Breast epithelium (tissue), 4 donors: ENCODE results near the gene ALDH16A1. TPM values are rescaled to one million over a fixed set of nuclear protein-coding genes. Genes with fewer than 3 reads are reported as not detected.

ENCODE experiments used
- DNase-seq, 2 donors: peaks; one replicate each; pipeline ENCODE4 v3.0.0-alpha.2; 2019; ENCODE audit warnings: low spot score in 2 of 2
- H3K27ac ChIP-seq, 2 donors: fragments of 200-600 bp; sonication (generic) in 1 of 2; one replicate each; pipeline ENCODE4 v1.5.1; 2016 to 2019; ENCODE audit warnings: mild to moderate bottlenecking in 1 of 2
- H3K27me3 ChIP-seq, 2 donors: fragments of 200-600 bp; sonication (generic) in 1 of 2; one replicate each; pipeline versions ENCODE4 v1.5.1 to v1.6.0; 2017 to 2019; ENCODE audit warnings: control low read depth in 1 of 2, mild to moderate bottlenecking in 1 of 2
- H3K36me3 ChIP-seq: fragments of 200-600 bp; one replicate; pipeline ENCODE4 v1.5.1; 2019
- H3K4me1 ChIP-seq, 2 donors: fragments of 200-600 bp; sonication (generic); one replicate each; pipeline ENCODE4 v1.5.1; 2016 to 2019; ENCODE audit warnings: control low read depth in 1 of 2
- H3K4me3 ChIP-seq, 3 donors: fragments of 200-600 bp; sonication (generic); 1 replicate in 2 of 3; 2 replicates in 1 of 3; pipeline ENCODE4 v1.5.1; 2016 to 2019; ENCODE audit warnings: mild to moderate bottlenecking in 3 of 3, moderate library complexity in 2 of 3
- H3K9me3 ChIP-seq, 2 donors: fragments of 200-600 bp; sonication (generic) in 1 of 2; one replicate each; pipeline ENCODE4 v1.5.1; 2016 to 2019; ENCODE audit warnings: control low read depth in 1 of 2
- CTCF ChIP-seq, 3 donors: fragments of 450-650 bp; IDR thresholded peaks; one replicate each; pipeline ENCODE4 v1.5.1; 2016 to 2017; ENCODE audit warnings: antibody characterized with exemption in 3 of 3, mild to moderate bottlenecking in 3 of 3, moderate library complexity in 3 of 3
- POLR2A ChIP-seq: fragments of 450-650 bp; IDR thresholded peaks from one replicate; pipeline ENCODE4 v1.6.1; 2016; ENCODE audit warnings: antibody characterized with exemption, mild to moderate bottlenecking, moderate library complexity
- POLR2AphosphoS5 ChIP-seq, 3 donors: sonication (generic); formaldehyde crosslinking; IDR thresholded peaks; one replicate each; pipeline ENCODE4 v1.6.1; 2017; ENCODE audit warnings: antibody characterized with exemption in 3 of 3
- intact Hi-C: fragments of 100-400 bp; cut with DNase I; formaldehyde crosslinking; loops from one replicate; pipeline ENCODE4 v1.15.1; 2023; ENCODE audit warnings: low total_unique reads
- total RNA-seq, 3 donors: library from RNA; depleted of rRNA; stranded (reverse); fragments of >200 nt; gene quantifications; one replicate each; pipeline ENCODE4 v1.1.0, GENCODE V29; 2016

ALDH16A1 gene
- total RNA-seq = 10 to 100 TPM; 20.6 to 34.4 (median 32.2) TPM

- H3K9me3 ChIP-seq = no peaks in the 10 kb centered on the region
- TF ChIP-seq POLR2A (peak; percentile 83), POLR2AphosphoS5 (IDR thresholded peaks at IDR 0.05) (peak; percentile 79 to 96 (median 91)), CTCF (IDR thresholded peaks at IDR 0.05) (no peak)
- peak; percentile 97 to 98 for DNase-seq
- peak within 1 kb of the TSS; percentile 97 to 98 for H3K27ac ChIP-seq
- peak within 1 kb of the TSS; percentile 57 to 94 (median 87) for H3K4me3 ChIP-seq
- peaks cover 0 to 8% of the 10 kb centered on the region in 2 donors for H3K4me1 ChIP-seq
- intact Hi-C loops = no loop called here
- H3K36me3 ChIP-seq = no peaks in the 10 kb centered on the region
- no peaks in the 10 kb centered on the region for H3K27me3 ChIP-seq
These were observed at the start of gene ALDH16A1 for GRCh38 chr19:49453013-49453756. Gene ALDH16A1, plus strand, starts transcription at chr19:49453225. Its CDS starts 107 bp downstream, at chr19:49453332.

GRCh38 chr19:49403404-49404187 is 49.4 kb upstream of the ALDH16A1 start:
- TF ChIP-seq CTCF (IDR thresholded peaks at IDR 0.05) (no peak), POLR2A (no peak), POLR2AphosphoS5 (IDR thresholded peaks at IDR 0.05) (no peak)
- no peaks in the 10 kb centered on the region for H3K36me3 ChIP-seq
- intact Hi-C loops = no loop called here
- DNase-seq = no peak
- H3K4me1 ChIP-seq = no peaks in the 10 kb centered on the region
- no peak overlapping the region for H3K4me3 ChIP-seq
- H3K27ac ChIP-seq = no peak overlapping the region
- H3K27me3 ChIP-seq = no peaks in the 10 kb centered on the region
- H3K9me3 ChIP-seq = no peaks in the 10 kb centered on the region

- no peak for TF ChIP-seq POLR2A
- no peak for TF ChIP-seq POLR2AphosphoS5 (IDR thresholded peaks at IDR 0.05)
- TF ChIP-seq CTCF (IDR thresholded peaks at IDR 0.05) = no peak
- intact Hi-C loops = loop anchor here (5.0 kb wide), 1 partner anchor 1165 kb away; no protein-coding TSS in a partner anchor
- Histone ChIP-seq H3K27me3 (no peaks in the 10 kb centered on the region), H3K36me3 (no peaks in the 10 kb centered on the region), H3K9me3 (no peaks in the 10 kb centered on the region), H3K27ac (no peak overlapping the region), H3K4me3 (no peak overlapping the region), H3K4me1 (no peaks in the 10 kb centered on the region)
- no peak for DNase-seq
These were observed 45.9 kb upstream of the ALDH16A1 start for GRCh38 chr19:49407079-49407478.

GRCh38 chr19:49407482-49408015 is 45.5 kb upstream of the ALDH16A1 start:
- Histone ChIP-seq H3K9me3 (no peaks in the 10 kb centered on the region), H3K4me1 (no peaks in the 10 kb centered on the region), H3K36me3 (no peaks in the 10 kb centered on the region), H3K4me3 (no peak overlapping the region), H3K27me3 (no peaks in the 10 kb centered on the region), H3K27ac (no peak overlapping the region)
- TF ChIP-seq POLR2AphosphoS5 (IDR thresholded peaks at IDR 0.05) (no peak), CTCF (IDR thresholded peaks at IDR 0.05) (no peak), POLR2A (no peak)
- intact Hi-C loops = loop anchor here (5.0 kb wide), 1 partner anchor 1165 kb away; no protein-coding TSS in a partner anchor
- no peak for DNase-seq
